HG03108 (cell line): ENCODE measurements around the gene TSPAN2.

Experiments
- ATAC-seq: cut with Tn5 transposase; IDR thresholded peaks from one replicate; pipeline ENCODE4 v1.9.1; 2021; ENCODE audit warnings: moderate library complexity; ENCODE audit not compliant: unreplicated experiment

Gene TSPAN2

GRCh38 chr1:115114308-115114707, 25.0 kb upstream of the TSPAN2 start:
- no peak for ATAC-seq

DNA sequence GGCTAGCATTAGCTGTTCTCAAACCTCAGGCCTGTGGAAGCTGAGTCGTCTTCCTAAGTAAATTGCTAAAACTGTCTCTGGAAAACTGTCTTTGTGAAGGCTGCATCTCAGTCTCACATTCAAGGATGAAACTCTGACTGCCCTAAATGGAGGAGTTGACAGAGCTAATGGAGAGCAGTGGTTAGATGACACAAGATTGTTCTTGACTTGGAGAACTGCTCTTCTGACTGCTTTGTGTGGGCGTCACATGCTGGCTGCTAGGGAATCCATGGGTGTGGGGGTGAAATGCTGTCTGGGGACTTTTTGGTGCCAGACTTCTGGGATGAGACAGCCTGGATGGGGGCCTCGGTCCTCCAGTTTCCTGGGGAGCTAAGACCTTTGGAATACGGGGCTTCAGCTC, 24.5 kb upstream of the TSPAN2 start:
- ATAC-seq, result no peak

- ATAC-seq, result no peak
Measured at GRCh38 chr1:115112496-115113375, 23.4 kb upstream of the TSPAN2 start.

GRCh38 chr1:115107516-115108260, 18.4 kb upstream of the TSPAN2 start:
- ATAC-seq, result no peak

GRCh38 chr1:115105831-115106230, 16.5 kb upstream of the TSPAN2 start:
- ATAC-seq, result no peak

- ATAC-seq, result no peak
Measured at GRCh38 chr1:115099693-115100050, 10.4 kb upstream of the TSPAN2 start.

DNA sequence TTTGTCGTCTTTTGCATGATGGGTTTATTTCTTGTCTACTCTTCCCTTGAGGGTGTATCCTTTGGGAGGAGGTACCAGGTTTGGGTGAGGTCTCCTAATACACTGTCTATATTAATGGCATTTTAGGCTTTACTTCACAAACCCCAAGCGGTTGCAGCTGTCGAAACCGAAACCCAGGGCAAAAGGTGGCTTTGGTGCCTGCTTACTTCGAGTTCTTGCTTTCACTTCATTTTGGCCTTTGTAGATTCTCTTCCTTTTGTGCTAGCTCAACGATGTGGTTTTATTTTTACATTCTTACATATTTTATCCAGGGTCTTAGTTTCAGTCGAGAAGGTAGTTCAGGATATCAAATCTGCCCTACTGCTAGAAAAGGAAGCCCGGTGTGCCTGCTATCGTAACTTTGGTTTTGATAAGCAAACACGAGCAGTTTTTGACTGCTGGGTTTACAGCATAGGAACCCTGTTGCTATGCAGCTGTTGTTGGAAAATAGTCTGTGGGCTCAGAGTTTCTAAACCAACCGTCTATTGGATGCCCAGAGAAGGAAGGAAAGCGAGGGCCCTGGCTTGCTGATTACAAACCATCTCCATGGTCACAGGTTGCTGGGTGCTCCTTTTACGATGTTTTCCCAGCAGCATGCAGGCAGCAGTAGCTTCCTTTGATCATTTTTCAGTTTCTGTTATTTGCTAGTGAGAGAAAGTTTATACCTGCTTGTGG, 9.8 kb upstream of the TSPAN2 start:
- peak; percentile 82 for ATAC-seq

DNA sequence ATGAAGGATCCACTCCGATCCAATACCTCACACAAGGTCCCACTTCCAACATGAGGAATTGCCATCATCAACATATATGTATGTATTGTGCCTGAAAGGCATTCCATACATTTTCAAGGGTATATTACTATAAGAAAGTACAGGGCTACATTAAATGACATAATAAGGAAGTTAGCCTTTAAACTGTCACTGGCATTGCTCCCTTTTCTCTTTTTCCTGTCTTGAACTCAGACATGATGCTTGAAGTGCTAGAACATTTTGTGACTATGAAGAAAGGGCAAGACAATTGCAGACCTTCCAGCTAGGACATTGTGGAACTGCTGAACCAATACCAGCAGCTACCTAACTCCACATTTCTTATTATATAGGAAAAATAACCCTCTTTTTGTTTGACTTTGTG, 2.9 kb upstream of the TSPAN2 start:
- ATAC-seq, result no peak

DNA sequence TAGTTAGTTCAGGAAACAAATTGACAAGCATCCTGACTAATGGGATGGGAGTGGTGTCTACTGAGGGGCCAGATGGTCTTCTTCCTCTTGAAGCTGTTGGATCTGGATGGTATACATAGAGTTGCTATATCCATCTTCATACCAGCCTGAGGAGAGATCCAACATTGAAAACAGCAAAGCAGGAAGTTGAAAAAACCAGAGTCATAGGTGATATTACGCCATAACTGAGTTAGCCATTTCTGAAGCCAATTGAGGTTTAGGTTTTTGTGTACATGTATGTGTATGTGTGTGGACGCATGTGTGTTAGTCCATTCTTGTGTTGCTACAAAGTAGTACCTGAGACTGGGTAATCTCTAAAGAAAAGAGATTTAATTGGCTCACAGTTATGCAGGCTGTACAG, 2.3 kb upstream of the TSPAN2 start:
- ATAC-seq, result no peak

DNA sequence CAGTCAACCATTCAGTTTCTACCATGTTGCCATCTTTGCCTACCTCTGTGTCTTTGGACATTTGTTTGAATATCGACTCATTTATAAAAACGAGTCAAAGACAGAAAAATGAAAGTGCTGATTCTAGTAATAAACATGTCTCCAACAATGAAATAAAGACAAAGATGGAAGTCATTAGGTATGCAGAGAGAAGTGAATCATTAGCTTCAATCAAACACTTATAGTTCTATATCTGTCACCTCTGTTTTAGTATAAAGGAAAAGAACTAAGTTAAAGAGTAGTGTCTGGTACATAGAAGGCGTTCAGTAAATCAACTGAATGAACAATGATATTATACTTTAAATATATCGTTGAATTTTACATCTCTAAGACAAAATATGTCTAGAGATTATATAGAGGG, 1.7 kb upstream of the TSPAN2 start:
- no peak for ATAC-seq

DNA sequence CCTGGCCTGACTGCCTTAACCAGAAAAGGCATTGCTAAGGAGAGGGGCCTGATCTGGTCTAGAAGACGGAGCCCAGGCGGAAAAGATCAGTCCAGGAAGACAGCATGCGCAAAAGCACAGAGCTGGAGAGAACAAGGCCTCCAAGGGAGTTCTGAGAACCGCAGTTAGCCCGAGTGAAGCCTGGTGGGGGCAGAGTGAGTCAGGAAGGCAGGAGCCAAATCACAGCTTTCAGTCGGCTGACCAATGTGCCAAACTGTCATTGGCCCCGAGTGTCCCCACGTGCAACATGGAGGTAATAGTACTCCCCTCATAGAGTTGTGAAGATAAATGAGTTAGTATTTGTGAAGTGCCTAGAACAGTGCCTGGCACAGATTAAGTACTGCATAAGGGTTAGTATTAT, 1.2 kb upstream of the TSPAN2 start:
- no peak for ATAC-seq

- ATAC-seq, result no peak
Measured at GRCh38 chr1:115090186-115090490, 835 bp upstream of the TSPAN2 start.

DNA sequence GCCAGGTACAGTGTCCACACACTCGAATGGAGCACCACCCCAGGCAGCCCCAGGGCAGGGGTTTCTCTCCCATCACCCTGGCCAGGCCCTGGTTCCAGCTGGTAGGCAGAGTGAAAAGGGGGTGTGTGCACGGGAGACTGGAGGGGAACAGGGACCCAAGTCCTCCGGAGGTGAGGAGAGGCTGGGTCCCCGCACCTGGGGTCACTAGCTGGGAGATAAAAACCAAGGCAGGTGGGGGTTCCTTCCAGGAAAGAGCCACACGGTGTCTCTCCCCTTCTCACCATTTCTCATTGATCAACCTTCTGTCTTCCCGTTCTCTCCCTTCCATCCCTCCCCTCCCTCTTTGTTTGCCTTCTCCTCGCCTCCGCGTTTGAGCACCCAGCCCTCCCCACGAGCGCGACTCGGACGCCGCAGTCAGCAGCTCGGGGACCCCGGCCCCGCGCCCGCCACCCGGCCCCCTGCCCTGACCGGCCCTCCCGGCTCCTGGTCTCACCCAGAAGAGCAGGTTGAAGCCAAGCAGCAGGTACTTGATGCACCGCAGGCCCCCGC, 358 bp downstream of the TSPAN2 start:
- ATAC-seq, result no peak

DNA sequence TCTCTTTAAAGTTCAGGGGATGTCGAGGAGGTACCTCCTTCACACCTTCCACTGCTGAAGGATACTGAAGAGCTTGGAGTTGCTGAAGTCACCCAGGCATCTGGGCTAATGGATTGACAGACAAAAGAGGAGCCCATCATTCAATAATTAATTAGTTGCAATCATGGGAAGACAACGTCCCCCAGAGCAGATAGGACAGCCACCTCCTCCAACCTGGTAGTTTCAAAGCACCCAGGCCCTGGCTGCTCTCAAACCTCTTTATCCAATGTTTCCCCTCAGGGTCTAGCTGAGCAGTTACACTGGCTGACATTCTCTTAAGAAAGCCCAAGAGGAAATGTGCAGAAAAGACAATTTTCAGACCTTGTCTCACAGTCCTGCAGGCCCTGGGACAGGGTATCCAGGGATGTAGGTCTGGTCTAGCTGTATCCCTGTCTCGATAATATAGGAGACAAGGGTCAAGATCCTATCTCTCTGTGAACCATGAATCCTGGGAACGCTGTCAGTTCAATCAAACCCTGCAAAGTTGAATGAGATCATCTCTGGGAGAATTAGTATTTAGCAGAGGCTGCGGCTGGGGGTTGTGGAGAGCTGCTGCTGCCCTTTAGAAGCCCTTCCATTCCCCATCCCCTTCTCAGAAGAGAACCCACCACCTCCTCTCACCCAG, 1.1 kb downstream of the TSPAN2 start:
- no peak for ATAC-seq

- ATAC-seq, result no peak
Measured at GRCh38 chr1:115086176-115086830, 3.0 kb downstream of the TSPAN2 start.

DNA sequence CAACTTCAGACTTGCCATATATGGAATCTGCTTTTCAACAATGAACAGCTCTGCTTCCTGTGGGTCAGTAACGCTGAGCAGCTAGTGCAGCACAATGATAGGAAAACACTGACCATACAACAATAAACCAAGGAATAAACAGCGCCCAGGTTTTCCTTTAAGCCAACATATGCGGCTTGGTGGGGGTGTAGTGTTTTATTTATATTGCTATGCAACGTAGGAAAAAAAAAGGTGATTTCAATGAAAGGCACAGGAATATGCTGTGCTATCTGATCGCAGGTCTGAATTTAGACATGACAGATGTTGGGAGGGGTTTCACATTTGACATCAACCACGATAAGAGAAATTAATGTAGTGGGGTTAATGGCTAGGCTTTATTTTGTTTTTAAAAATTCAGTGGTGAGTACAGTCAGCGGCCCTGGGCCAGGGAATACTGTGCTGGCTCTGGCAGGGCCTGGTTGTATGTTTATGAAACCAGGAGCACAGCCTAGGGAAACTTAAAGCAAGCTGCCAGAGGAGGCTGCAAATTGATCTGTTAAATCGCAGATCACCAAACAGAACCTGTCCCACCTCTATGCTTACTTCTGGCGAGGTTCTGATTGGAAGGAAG, 4.3 kb downstream of the TSPAN2 start:
- ATAC-seq, result no peak

DNA sequence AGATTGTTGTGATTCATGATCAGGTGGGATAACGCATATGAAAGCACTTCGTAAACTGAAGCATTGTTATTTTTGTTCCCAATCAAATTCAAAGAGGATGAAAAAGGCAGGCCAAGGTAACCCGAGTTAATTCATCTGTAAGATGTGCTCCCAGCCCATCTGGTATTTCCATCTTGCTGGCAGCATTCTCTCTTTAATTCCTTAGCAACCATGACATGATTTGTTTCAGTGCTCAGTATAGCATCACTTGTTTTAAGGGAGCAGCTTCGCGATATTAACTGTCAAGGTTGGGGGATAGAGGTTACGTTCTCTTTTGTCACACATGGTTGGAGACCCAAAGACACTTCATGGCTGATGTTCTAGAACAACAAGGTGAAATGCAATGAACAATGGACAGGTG, 6.4 kb downstream of the TSPAN2 start:
- no peak for ATAC-seq

DNA sequence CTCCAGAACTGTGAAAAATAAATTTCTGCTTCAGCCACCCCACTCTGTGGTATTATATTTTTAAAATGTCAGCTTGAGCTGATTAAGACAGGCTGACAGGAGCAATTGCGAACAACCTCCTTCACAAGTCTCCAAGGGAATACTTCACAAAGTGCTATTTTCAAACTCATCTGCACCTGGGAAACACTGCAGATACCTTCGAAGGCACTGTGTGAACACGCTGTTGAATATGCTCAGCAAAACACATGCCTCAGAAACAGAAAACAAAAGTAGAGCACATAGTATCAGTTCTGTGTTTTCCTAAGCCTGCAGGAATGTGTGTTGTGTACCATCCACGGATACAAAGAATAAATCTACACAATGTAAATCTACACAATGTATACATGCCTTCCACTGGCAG, 10.6 kb downstream of the TSPAN2 start:
- no peak for ATAC-seq

DNA sequence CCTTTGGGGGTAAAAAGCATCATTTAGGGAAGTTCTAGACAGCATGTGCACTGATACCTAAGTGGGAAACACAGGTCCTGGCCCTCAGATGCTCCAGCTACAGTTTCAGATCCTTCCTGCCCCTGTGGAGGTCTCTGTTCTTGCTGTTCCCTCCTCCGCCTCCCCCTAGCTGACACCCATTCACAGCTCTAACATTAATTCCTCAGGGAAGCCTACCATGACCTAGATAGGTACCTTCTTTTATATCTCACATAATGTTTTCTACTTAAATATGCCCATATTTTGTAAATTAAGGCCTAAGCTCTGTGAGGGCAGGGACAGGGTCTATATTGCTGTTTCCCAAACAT, 11.3 kb downstream of the TSPAN2 start:
- ATAC-seq, result no peak

DNA sequence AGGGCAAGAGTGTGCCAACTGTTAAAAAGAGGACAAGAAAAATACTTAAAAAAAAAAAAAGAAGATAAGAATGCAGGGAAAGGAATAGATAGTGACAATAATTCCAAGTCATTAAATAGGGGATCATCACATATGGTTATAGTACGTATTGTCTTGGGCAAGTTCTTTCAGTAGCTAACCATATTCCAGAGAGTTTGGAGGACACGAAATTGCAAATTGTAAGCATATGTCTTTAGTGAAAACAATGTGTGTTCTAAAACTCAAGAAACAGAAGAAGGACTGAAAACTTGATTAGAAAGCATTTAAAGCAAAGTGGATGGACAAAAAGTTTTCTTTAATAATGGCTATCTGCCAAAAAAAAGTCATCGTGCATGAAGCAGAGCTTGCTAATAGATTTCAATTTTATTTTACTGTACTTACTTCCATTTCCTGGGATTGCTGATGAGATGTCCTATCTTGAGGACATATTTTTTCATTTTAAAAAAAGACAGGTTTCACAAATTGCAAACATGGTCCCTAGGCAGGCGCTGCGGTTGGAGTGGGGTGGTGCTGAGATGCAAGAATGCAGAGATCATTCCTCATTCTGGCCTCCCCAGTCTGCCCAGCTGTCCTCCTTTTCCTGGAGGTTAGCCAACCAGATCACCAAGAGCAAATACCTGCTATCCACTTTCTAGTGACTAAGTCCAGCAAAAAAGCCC, 11.9 kb downstream of the TSPAN2 start:
- ATAC-seq, result no peak
